GM12874 (cell line): ENCODE measurements around the gene ANGPTL7.

ENCODE experiments used
- CTCF ChIP-seq: IDR thresholded peaks from 2 replicates; pipeline ENCODE4 v1.5.1; 2011; ENCODE audit warnings: low read depth, mild to moderate bottlenecking, control low read depth, low read length, moderate library complexity; ENCODE audit not compliant: insufficient read depth

Gene ANGPTL7

GRCh38 chr1:11156963-11157362 lies 32.2 kb upstream of the ANGPTL7 start:
- TF ChIP-seq CTCF, result no peak

- TF ChIP-seq CTCF, result no peak
These were observed 31.8 kb upstream of the ANGPTL7 start for GRCh38 chr1:11157394-11157793.

GRCh38 chr1:11157867-11158266 lies 31.3 kb upstream of the ANGPTL7 start:
- TF ChIP-seq CTCF, result no peak

GRCh38 chr1:11158291-11158690 lies 30.9 kb upstream of the ANGPTL7 start:
- TF ChIP-seq CTCF, result no peak

GRCh38 chr1:11158720-11159321 lies 30.3 kb upstream of the ANGPTL7 start:
- no peak for TF ChIP-seq CTCF

GRCh38 chr1:11168731-11169130 lies 20.4 kb upstream of the ANGPTL7 start:
- TF ChIP-seq CTCF, result no peak

- no peak for TF ChIP-seq CTCF
These were observed 20.0 kb upstream of the ANGPTL7 start for GRCh38 chr1:11169202-11169601.
